ENCODE data around the gene CORO7.

CORO7 gene

GRCh38 chr16:4416200-4417032, at the start of gene CORO7:
Gene CORO7 (minus strand): TSS chr16:4416596. CDS start chr16:4416518, 78 bp downstream.
- DNase-seq (ENCODE audit: low read depth): peak; percentile 99

- DNase-seq (ENCODE audit: low read depth): no peak
These were observed 47.2 kb upstream of the CORO7 start for GRCh38 chr16:4463522-4464163.

- DNase-seq (ENCODE audit: low read depth): no peak
These were observed 45.1 kb upstream of the CORO7 start for GRCh38 chr16:4461250-4462085.

DNA sequence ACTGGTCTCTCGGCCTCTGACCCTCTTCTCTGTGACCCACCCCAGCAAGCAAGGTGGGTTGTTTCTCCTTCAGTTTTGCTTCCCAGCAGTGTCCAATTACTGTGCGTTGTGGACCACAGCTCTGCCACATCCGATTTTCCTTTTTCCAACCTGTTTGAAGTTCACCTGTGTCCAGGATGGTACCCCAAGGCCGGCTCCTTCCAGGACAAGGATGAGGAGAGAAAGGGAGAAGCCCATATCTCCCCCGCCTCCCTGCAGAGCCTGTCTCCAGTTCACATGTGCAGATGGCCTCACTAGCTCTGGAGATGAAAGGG, 44.5 kb upstream of the CORO7 start:
- DNase-seq (ENCODE audit: low read depth): no peak

DNA sequence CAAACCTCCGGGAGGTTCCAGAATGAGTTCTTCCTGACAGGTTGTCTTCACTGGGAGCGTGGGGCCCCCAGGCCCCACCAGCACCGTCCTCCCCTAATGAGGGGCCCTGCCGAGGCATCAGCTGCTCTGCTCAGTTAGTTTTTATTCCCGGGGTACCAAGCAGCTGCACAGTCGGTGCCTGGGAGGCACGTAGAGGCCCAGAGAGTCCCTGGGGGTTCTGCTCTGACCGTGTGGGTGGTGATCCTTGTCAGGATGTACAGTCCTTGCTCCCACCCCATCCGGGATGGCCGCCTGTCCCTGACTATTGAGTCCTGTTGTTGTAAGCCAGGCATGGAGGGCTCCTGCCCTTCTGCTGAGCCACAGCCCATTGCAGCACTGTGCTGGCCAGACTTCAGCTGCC, 39.6 kb upstream of the CORO7 start:
- no peak for DNase-seq (ENCODE audit: low read depth)

DNA sequence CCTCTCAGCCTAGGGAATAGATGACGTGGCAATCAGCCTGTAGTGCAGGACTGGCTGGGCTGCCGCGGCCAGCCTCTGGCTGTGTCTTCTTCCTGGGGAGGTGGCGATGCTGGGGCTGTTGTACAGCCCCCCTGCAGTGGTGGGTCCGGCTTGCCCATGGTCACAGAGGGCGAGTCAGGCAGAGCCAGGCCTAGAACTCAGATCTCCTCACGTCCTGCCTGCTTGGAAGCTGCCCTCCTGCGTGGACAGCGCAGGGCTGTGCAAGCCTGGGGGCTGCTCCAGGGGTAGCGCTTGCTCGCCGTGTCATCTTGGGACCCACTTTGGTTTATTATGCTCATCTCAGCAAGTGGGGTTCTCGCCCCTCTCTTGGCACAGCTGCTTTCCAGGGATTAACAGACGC, 38.7 kb upstream of the CORO7 start:
- DNase-seq (ENCODE audit: low read depth): no peak

- no peak for DNase-seq (ENCODE audit: low read depth)
These were observed 38.2 kb upstream of the CORO7 start for GRCh38 chr16:4454623-4455022.

DNA sequence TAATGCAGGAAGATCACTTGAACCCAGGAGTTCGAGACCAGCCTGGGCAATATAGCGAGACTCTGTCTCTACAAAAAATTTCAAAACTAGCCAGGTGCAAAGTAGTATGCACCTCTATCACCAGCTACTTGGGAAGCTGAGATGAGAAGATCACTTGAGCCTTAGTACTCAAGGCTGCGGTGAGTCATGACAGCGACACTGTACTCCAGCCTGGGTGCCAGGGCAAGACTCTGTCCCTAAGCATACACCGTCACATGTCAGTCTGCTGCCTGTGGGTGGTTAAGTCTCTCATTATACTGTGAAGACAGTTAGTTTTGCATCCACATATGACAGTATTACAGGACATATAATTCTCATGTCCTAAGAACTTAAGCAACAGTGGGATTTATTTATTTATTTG, 36.3 kb upstream of the CORO7 start:
- DNase-seq (ENCODE audit: low read depth): no peak

- DNase-seq (ENCODE audit: low read depth): no peak
These were observed 34.6 kb upstream of the CORO7 start for GRCh38 chr16:4450931-4451519.

DNA sequence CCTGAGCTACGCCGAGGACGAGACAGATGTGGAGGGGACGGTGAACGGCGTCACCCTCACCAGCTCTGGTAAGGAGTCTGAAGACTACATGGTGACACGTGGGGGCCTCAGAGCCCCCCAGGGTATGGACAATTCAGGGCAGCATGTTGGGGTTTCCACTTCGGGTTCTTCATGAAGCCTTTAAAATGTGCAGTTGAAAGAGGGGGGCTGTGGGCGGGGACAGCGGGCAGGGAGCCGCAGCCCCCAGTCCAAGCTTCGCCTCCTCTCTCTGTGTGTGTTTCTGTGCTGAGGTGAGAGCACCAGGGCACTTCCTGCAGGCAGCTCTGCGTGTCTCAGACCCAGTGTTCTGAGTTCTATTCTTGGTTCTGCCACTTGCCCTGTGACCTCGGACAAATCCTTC, 34.0 kb upstream of the CORO7 start:
- no peak for DNase-seq (ENCODE audit: low read depth)

- DNase-seq (ENCODE audit: low read depth): no peak
These were observed 27.6 kb upstream of the CORO7 start for GRCh38 chr16:4443986-4444385.

DNA sequence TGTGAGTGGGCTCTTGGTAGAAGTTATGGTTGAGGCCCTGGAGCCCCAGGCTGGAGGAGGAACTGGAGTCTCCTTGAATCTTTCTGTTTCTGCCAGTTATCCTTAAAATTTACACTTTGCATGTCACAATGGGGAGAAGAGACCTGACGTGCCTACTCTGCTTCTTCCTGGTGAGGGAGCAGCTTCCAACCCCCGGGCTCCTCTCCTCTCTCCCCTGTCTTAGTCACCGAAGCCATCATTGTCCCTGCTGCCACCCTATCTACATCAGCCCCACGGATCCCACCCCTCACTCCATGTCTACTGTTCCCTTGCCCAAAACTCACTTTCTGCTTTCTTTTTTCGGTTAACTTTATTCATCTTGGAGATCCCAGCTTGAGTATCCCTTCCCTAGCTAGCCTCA, 26.9 kb upstream of the CORO7 start:
- DNase-seq (ENCODE audit: low read depth): no peak

DNA sequence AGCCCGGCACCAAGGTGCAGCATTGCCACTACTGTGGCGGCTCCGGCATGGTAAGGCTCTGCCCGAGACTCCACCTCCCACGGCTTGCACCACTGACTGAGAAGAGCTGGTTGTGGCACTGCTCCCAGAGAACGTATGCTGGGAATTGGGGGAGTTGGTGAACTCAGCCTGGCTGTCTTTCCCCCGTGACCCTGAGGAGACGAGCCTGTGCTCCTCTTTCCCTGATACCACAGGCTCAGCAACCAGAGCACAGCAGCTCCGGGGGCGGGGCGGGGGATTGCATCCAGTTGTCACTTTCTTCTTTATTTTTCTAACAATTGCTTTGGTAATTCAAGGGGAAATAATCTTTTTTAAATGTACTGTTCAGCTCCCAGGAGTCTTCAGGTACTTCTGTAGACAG, 26.0 kb upstream of the CORO7 start:
- DNase-seq (ENCODE audit: low read depth): no peak

- no peak for DNase-seq (ENCODE audit: low read depth)
These were observed 21.0 kb upstream of the CORO7 start for GRCh38 chr16:4437366-4437765.

GRCh38 chr16:4435337-4436067, 19.1 kb upstream of the CORO7 start:
- DNase-seq (ENCODE audit: low read depth): no peak

GRCh38 chr16:4433914-4434787, 17.8 kb upstream of the CORO7 start:
- DNase-seq (ENCODE audit: low read depth): no peak

DNA sequence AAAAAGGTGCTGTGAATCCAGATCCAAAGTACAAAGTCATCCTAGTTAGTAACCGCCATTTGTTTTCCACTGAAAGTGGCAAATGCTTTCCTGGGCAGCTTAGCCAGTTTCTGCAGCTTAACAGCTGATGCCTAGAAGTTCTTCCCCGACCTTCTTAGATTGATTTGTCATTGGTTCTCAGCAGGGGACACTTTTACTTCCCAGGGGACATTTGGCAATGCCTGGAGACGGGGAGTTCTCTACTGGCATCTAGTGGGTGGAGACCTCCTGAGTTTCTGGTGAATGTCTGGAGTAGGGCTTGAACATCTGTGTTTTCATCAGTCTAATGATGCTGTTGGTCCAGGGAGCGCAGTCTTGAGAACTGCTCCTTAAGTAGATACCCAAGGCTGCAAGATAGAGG, 16.8 kb upstream of the CORO7 start:
- no peak for DNase-seq (ENCODE audit: low read depth)

GRCh38 chr16:4431023-4431422, 14.6 kb upstream of the CORO7 start:
- DNase-seq (ENCODE audit: low read depth): no peak

GRCh38 chr16:4428500-4428899, 12.1 kb upstream of the CORO7 start:
- no peak for DNase-seq (ENCODE audit: low read depth)

DNA sequence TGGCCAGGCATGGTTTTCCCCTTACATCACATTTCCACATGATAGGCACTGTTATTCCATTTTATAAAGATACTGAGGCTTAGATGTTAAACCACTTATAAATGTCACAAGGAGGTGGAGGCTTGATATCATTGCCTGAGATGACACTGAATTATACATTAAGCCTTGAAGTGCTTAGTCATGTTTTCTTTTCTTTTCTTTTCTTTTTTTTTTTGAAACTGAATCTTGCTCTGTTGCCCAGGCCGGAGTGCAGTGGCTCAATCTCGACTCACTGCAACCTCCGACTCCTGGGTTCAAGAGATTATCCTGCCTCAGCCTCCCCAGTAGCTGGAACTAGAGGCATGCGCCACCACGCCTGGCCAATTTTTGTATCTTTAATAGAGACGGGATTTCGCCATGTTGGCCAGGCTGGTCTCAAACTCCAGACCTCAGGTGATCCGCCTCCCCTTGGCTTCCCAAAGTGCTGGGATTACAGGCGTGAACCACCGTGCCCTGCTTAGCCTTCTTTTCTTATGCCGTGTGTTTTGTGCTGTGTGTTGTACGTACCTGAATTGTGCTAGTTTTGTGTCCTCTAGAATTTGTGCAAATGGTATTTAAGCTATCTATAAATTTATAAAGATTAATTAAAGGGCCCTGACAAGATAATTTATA, 10.5 kb upstream of the CORO7 start:
- no peak for DNase-seq (ENCODE audit: low read depth)

Measured in activated T-cell treated with anti-CD3 and anti-CD28 coated beads for 24 hours (primary cell).